Skeletal muscle tissue (tissue), 4 donors: ENCODE results near the gene FMN1. TPM values are rescaled to one million over a fixed set of nuclear protein-coding genes. Genes with fewer than 3 reads are reported as not detected.

Source experiments
- H3K27ac ChIP-seq: one replicate; pipeline ENCODE4 v1.7.0; 2013; ENCODE audit warnings: mild to moderate bottlenecking, low read depth, low read length, inconsistent platforms
- H3K27me3 ChIP-seq, 3 donors: one replicate each; pipeline ENCODE4 v1.7.0; 2013; ENCODE audit warnings: low read length in 3 of 3; ENCODE audit not compliant: control insufficient read depth in 3 of 3, insufficient read depth in 3 of 3
- H3K36me3 ChIP-seq, 3 donors: one replicate each; pipeline ENCODE4 v1.7.0; 2013; ENCODE audit warnings: low read length in 3 of 3; ENCODE audit not compliant: control insufficient read depth in 3 of 3, insufficient read depth in 3 of 3
- H3K4me1 ChIP-seq, 3 donors: one replicate each; pipeline ENCODE4 v1.7.0; 2013; ENCODE audit warnings: low read length in 3 of 3, mild to moderate bottlenecking in 3 of 3; ENCODE audit not compliant: control insufficient read depth in 3 of 3, insufficient read depth in 3 of 3
- H3K4me3 ChIP-seq, 3 donors: one replicate each; pipeline ENCODE4 v1.7.0; 2013; ENCODE audit warnings: low read length in 3 of 3
- H3K9ac ChIP-seq, 3 donors: one replicate each; pipeline ENCODE4 v1.7.0; 2013; ENCODE audit warnings: low read length in 3 of 3, mild to moderate bottlenecking in 3 of 3, moderate library complexity in 2 of 3, low read depth in 1 of 3
- H3K9me3 ChIP-seq, 3 donors: one replicate each; pipeline ENCODE4 v1.7.0; 2013; ENCODE audit warnings: low read length in 3 of 3; ENCODE audit not compliant: control insufficient read depth in 3 of 3
- total RNA-seq: library from RNA; depleted of rRNA; stranded (reverse); fragments of >200 nt; gene quantifications from one replicate; pipeline ENCODE4 v1.2.3, GENCODE V29; 2014
- donor health status: Osteomylitis.

The FMN1 gene, protein sequence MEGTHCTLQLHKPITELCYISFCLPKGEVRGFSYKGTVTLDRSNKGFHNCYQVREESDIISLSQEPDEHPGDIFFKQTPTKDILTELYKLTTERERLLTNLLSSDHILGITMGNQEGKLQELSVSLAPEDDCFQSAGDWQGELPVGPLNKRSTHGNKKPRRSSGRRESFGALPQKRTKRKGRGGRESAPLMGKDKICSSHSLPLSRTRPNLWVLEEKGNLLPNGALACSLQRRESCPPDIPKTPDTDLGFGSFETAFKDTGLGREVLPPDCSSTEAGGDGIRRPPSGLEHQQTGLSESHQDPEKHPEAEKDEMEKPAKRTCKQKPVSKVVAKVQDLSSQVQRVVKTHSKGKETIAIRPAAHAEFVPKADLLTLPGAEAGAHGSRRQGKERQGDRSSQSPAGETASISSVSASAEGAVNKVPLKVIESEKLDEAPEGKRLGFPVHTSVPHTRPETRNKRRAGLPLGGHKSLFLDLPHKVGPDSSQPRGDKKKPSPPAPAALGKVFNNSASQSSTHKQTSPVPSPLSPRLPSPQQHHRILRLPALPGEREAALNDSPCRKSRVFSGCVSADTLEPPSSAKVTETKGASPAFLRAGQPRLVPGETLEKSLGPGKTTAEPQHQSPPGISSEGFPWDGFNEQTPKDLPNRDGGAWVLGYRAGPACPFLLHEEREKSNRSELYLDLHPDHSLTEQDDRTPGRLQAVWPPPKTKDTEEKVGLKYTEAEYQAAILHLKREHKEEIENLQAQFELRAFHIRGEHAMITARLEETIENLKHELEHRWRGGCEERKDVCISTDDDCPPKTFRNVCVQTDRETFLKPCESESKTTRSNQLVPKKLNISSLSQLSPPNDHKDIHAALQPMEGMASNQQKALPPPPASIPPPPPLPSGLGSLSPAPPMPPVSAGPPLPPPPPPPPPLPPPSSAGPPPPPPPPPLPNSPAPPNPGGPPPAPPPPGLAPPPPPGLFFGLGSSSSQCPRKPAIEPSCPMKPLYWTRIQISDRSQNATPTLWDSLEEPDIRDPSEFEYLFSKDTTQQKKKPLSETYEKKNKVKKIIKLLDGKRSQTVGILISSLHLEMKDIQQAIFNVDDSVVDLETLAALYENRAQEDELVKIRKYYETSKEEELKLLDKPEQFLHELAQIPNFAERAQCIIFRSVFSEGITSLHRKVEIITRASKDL (N-terminal part only)
- total RNA-seq = 3.7 TPM

DNA sequence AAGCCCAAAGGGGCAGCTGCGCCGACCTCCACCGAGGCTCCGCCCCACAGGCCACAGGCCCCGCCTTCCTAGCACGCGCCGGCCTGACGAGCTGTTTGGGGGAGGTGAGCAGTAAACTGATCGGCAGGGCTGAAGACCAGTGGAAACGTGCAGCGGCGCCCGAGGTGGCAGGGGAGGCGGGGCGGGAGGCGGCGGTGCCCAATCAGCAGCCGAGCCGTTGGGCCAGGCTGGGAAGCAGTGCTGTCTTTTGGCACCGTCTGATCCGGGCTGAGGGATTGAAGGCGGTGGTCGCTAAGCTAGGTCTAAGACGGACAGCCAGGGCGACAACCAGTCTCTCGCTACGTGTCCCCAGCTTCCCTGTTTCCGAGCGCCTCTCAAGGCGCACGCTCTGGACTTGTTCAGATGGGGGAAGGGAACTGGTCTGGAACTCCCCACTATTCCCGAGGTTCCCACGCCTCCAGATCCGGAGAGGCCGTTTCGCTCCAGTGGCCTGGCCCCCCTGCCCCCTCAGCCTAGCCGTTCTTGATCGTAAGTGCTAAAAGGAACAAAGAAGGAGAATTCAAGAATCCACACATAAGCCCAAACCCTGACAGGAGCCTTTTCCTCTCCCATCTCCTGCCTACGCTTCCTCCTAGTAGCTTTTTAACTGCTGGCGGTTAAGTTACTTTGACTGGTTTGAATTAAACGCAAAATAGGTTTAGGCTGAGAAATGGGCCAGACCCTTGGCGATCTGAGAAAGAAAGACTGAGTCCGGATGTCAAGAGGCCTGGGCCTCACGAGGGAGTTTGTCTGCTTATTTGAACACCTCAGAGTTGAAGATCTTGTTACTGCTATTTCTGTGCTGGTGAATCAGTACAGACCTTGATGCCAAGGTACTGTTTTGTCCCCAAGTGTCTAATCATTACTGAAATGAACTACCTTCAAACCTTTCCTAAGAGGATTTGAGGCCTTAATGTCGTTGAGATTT is at the start of gene FMN1:
Gene FMN1 (minus strand): TSS at position 11 of the 967 bp plus-strand sequence. CDS start 39,800 bp downstream, outside the sequence.
- no peaks in the 10 kb centered on the region for H3K36me3 ChIP-seq
- peak within 1 kb of the TSS; percentile 93 for H3K27ac ChIP-seq
- no peaks in the 10 kb centered on the region for H3K9me3 ChIP-seq
- H3K4me1 ChIP-seq = peaks cover 7 to 15% (median 11%) of the 10 kb centered on the region in 3 donors
- peak within 1 kb of the TSS; percentile 74 to 85 (median 79) for H3K4me3 ChIP-seq
- peak within 1 kb of the TSS; percentile 72 to 87 (median 85) for H3K9ac ChIP-seq
- H3K27me3 ChIP-seq = peaks cover 0 to 3% (median 0%) of the 10 kb centered on the region in 3 donors

DNA sequence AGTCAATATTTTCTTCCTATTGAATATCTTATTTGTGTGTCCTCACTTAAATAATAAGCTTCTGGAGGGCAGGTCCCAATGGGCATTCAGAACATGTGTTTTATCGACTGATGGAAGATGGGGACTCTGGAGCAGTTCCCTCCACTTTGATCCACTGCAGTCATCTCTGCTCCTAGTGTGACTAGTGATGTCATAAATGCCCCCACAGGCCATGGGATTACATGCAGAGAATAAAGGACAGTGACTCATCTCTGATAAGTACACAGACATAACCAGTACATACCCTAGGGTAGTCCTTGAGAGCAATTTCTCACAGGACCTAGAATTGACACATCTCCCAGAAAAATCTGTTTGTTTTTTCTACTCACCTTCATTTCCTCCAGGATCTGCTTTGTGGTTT is 49.4 kb upstream of the FMN1 start:
- Histone ChIP-seq H3K9ac (no peak overlapping the region), H3K9me3 (no peaks in the 10 kb centered on the region), H3K36me3 (no peaks in the 10 kb centered on the region), H3K4me1 (no peaks in the 10 kb centered on the region), H3K27me3 (no peaks in the 10 kb centered on the region), H3K4me3 (no peak overlapping the region), H3K27ac (no peak overlapping the region)

DNA sequence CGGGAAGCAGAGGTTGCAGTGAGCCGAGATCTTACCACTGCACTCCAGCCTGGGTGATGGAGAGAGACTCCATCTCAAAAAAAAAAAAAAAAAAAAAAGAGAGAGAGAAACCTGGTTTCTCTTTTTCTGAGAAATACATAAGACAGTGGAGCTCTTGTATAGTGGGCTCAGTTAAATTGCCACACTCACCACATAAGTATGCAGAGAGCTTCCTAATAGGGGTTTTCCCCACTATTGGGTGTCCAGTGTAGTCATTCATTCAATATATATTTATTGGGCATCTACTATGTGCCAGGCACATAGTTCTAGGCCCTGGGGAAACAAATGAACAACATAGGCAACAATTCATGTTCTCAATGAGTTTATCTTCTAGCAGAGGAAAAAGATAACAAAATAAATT is 48.9 kb upstream of the FMN1 start:
- Histone ChIP-seq H3K27me3 (no peaks in the 10 kb centered on the region), H3K4me3 (no peak overlapping the region), H3K9ac (no peak overlapping the region), H3K27ac (no peak overlapping the region), H3K36me3 (no peaks in the 10 kb centered on the region), H3K9me3 (no peaks in the 10 kb centered on the region), H3K4me1 (no peaks in the 10 kb centered on the region)

DNA sequence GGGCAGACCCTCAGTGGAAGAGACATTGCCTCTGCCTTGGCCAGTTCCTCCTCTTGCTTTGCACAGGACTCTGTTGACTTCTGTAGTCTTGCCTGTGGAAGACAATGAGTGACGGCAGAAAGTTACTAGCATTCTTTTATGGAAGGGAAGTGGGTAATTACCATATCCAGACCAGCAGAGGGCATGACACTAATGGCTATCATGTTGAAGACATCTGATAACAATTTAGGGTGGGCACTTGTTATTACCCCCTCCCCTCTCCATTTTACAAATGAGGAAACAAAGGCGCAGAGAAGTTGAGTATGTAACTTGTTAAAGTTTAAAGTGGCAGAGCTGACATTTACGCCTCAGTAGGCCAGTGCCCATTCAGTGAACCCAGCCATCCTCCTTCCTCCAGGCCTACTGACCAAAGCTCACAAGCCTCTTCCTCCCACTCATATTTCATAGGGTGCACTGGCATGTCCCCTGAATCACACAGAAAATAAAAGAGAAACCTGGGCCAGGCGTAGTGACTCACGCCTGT is 48.2 kb upstream of the FMN1 start:
- Histone ChIP-seq H3K4me1 (no peaks in the 10 kb centered on the region), H3K4me3 (no peak overlapping the region), H3K9me3 (no peaks in the 10 kb centered on the region), H3K27ac (no peak overlapping the region), H3K9ac (no peak overlapping the region), H3K36me3 (no peaks in the 10 kb centered on the region), H3K27me3 (no peaks in the 10 kb centered on the region)

DNA sequence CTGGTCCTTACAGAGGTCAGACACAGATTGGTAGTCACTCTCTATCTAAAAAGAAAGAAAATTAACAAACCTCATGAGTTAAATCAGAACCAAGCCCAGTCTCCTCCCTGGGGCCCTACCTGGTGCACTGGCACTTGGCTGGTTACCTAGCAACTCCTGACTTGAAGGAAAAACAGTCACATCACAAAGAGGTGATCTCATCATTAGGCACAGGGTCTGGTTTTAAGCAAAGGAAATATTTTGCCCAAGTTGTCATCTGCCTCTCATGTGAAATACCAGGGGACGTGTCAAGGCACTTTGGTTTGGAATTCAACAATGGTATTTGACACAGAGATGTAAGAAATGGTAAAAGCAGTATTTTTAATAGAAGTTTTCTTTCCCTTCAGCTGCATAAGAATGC is 47.7 kb upstream of the FMN1 start:
- no peak overlapping the region for H3K9ac ChIP-seq

DNA sequence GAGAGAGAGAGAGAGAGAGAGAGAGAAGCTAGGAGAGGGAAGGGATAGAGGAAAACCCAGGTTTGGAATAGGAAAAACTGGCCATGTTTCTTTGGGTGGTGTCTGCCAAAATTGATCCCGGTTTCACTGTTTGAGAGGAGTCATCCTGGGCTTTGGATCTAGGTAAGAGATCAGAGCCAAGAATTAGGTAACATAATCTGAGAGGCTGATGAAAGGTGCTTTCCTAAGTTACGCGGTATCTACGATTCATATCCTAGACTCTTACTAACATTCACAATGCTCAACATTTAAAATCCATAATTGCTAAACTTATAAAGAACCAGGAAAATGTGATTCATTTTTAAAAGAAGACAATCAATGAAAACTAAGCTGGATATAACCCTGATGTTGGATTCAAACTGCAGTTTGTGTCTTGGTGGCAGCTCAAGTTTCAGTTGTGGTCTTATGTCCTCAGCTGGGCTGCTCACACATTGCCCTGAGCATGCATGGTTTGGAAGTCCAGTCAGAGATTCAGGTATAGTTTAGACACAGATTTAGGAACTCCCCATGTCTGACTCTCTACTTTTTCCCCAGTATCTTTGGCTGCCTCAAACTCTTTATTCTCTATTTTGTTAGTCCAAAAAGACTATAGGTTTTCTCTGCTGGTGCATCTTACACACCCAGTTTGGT is 42.5 kb upstream of the FMN1 start:
- H3K9ac ChIP-seq = no peak overlapping the region
- no peaks in the 10 kb centered on the region for H3K4me1 ChIP-seq
- no peak overlapping the region for H3K27ac ChIP-seq
- peaks cover 0 to 3% (median 0%) of the 10 kb centered on the region in 3 donors for H3K27me3 ChIP-seq
- no peaks in the 10 kb centered on the region for H3K9me3 ChIP-seq
- H3K36me3 ChIP-seq = no peaks in the 10 kb centered on the region
- no peak overlapping the region for H3K4me3 ChIP-seq

More for the DNA sequence above, 47.7 kb upstream of the FMN1 start:
- Histone ChIP-seq H3K27me3 (no peaks in the 10 kb centered on the region), H3K4me3 (no peak overlapping the region), H3K4me1 (no peaks in the 10 kb centered on the region), H3K9me3 (no peaks in the 10 kb centered on the region), H3K36me3 (no peaks in the 10 kb centered on the region), H3K27ac (no peak overlapping the region)

DNA sequence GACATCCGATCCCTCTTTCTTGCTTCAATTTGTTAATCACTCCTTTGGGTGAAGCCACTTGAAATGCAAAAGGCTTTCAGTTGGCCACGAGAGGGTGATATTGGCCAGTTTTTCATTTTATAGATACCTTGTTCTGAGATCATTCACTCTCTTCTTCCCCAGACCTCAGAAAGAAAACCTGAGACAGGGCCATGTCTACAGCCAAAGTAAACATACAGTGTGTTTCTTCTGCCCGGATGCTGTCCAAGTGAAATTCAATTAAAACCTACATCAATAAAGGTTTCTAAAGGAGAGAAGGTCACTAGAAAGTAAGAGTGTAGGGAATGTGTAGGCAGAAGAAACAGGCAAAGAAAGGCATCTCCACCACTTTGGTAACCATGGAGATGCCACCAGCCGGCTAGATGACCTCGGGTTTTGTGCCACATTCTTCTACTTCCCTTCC is 39.5 kb upstream of the FMN1 start:
- H3K4me1 ChIP-seq = no peaks in the 10 kb centered on the region
- H3K9ac ChIP-seq = no peak overlapping the region
- no peak overlapping the region for H3K27ac ChIP-seq
- H3K27me3 ChIP-seq = peaks cover 0 to 3% (median 0%) of the 10 kb centered on the region in 3 donors
- H3K4me3 ChIP-seq = no peak overlapping the region
- no peaks in the 10 kb centered on the region for H3K36me3 ChIP-seq
- H3K9me3 ChIP-seq = no peaks in the 10 kb centered on the region

DNA sequence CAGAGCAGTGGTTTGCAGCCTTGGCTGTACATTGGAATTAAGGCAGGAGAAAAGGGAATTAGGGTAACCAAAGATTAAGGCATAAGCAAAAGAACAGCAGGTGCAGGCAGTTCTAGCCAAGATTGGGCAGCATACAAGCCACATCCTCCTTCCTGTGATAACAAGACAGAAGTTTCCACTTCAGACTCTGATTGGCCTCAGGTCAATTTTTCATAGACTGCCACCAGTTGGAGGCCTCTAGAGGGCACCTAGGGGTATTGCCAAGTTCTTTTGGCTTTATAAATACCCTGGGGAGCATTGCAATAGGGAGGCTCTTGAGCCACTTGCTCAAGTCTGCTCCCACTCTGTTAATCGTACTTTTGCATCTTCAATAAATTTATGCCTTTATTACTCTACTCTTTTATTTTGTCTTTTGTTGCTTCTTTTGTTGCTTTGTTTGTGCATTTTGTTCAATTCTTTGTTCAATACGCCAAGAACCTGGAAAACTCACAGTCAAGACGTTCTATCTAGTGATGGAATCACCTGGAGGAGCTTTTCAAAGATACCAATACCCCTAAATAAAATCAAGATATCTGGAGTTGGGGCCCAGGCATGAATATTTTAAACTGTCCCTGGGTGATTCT is 32.2 kb upstream of the FMN1 start:
- no peaks in the 10 kb centered on the region for H3K9me3 ChIP-seq
- H3K36me3 ChIP-seq = no peaks in the 10 kb centered on the region
- no peak overlapping the region for H3K27ac ChIP-seq
- no peak overlapping the region for H3K4me3 ChIP-seq
- H3K27me3 ChIP-seq = no peaks in the 10 kb centered on the region
- H3K9ac ChIP-seq = no peak overlapping the region
- H3K4me1 ChIP-seq = peaks cover 2 to 5% (median 3%) of the 10 kb centered on the region in 3 donors
